Dendritic cell treated with granulocyte-macrophage colony-stimulating factor and Interleukin-4, amounts not matched to agents 40 ng/mL and 50 ng/mL, for 4 days (primary cell): ENCODE measurements around the gene MISP.

Experiments used
- H3K27ac Mint-ChIP-seq: one replicate; pipeline ENCODE4 v1.8.0; 2022; ENCODE audit warnings: mild to moderate bottlenecking, mixed read lengths
- H3K27me3 Mint-ChIP-seq: one replicate; pipeline ENCODE4 v1.8.0; 2022; ENCODE audit warnings: mild to moderate bottlenecking, mixed read lengths
- H3K36me3 Mint-ChIP-seq: one replicate; pipeline ENCODE4 v1.8.0; 2022; ENCODE audit warnings: low read depth, mixed read lengths
- H3K4me1 Mint-ChIP-seq: one replicate; pipeline ENCODE4 v1.8.0; 2022; ENCODE audit warnings: low read depth, mixed read lengths
- H3K4me3 Mint-ChIP-seq: one replicate; pipeline ENCODE4 v1.8.0; 2022; ENCODE audit warnings: mild to moderate bottlenecking, moderate library complexity, mixed read lengths
- H3K9me3 Mint-ChIP-seq: one replicate; pipeline ENCODE4 v1.8.0; 2022; ENCODE audit warnings: mixed read lengths
- intact Hi-C: fragments of 100-400 bp; cut with micrococcal nuclease; formaldehyde crosslinking; loops from one replicate; pipeline ENCODE4 v1.15.0; 2022

MISP gene

DNA sequence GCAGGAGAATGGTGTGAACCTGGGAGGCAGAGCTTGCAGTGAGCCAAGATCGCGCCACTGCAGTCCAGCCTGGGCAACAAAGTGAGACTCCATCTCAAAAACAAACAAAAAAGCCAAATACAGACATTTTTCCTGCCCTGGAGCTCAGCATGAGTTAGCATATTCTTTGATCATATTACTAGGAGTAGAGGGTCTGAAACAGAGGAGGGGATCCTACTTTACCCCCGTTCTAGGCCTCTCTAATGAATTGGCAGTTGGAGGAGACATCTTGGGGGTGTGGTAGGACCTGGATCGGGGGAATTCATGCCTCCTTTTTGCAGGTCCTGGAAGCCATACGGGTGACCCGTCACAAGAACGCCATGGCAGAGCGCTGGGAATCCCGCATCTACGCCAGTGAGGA lies 12.3 kb downstream of the MISP start:
- no peaks in the 10 kb centered on the region for H3K36me3 Mint-ChIP-seq
- H3K27ac Mint-ChIP-seq = no peak overlapping the region
- no peaks in the 10 kb centered on the region for H3K4me1 Mint-ChIP-seq
- H3K27me3 Mint-ChIP-seq = peaks cover 29% of the 10 kb centered on the region
- H3K4me3 Mint-ChIP-seq = no peak overlapping the region
- intact Hi-C loops = no loop called here
- H3K9me3 Mint-ChIP-seq = peaks cover 8% of the 10 kb centered on the region

DNA sequence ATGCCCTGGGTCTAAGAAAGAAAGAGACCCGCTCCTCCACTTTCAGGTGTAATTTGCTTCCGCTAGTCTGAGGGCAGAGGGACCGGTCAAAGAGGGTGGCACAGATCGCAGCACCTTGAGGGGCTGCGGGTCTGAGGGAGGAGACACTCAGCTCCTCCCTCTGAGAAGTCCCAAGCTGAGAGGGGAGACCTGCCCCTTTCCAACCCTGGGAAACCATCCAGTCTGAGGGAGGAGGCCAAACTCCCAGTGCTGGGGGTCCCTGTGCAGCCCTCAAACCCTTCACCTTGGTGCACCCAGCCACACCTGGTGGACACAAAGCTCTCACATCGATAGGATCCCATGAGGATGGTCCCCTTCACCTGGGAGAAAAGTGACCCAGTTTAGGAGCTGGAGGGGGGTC lies 13.0 kb downstream of the MISP start:
- H3K27me3 Mint-ChIP-seq = peaks cover 26% of the 10 kb centered on the region
- no peaks in the 10 kb centered on the region for H3K4me1 Mint-ChIP-seq
- no peak overlapping the region for H3K4me3 Mint-ChIP-seq
- no peak overlapping the region for H3K27ac Mint-ChIP-seq
- no peaks in the 10 kb centered on the region for H3K36me3 Mint-ChIP-seq
- intact Hi-C loops = no loop called here
- peaks cover under 1% of the 10 kb centered on the region for H3K9me3 Mint-ChIP-seq

DNA sequence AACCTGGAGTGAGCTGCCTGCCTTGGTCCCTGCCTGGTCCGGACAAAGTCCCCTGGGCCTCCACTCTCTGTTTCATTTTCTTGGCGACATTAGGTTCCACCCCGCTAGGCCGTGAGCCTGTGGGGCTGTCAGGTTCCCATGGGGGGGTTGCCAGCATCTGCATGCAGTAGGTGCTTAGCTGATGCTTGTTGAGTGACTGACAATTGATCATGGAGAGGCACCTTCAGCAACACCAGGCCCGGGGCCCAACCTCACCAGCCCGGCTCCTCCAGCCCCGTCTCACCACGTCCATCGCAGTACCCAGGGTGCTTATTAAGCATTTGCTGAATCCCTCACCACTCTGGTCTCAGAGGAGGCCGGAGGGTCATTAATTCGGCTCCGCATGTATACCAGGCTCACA lies 13.4 kb downstream of the MISP start:
- Mint-ChIP-seq H3K36me3 (no peaks in the 10 kb centered on the region), H3K4me1 (no peaks in the 10 kb centered on the region), H3K27me3 (peaks cover 26% of the 10 kb centered on the region), H3K9me3 (no peaks in the 10 kb centered on the region), H3K27ac (no peak overlapping the region), H3K4me3 (no peak overlapping the region)
- intact Hi-C loops = no loop called here

DNA sequence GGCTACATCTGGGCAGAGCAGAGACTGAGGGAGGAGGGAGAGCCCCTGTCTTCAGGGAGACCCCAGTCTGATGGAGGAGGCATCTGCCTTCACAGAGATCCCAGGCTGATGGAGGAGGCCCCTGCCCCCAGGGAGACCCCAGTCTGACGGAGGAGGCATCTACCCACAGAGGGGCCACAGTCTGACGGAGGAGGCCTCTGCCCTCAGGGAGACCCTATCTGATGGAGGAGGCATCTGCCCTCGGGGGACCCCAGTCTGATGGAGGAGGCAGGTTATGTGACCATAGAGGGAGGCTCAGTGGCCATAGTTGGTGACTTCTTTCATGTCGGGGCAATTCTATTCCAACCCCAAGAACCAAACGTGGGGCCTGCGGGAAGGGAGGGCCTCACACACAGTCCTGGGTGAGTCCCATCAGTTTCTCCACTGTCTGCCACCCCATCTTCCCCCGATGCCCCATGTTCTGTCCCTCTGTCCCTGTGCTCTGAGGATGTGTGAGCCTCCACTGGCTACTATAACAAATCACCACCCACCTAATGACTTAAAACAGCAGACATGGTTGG lies 14.3 kb downstream of the MISP start:
- Mint-ChIP-seq H3K27ac (no peak overlapping the region), H3K9me3 (no peaks in the 10 kb centered on the region), H3K4me3 (no peak overlapping the region), H3K4me1 (peaks cover 1% of the 10 kb centered on the region), H3K36me3 (no peaks in the 10 kb centered on the region), H3K27me3 (peaks cover 23% of the 10 kb centered on the region)
- intact Hi-C loops = no loop called here

DNA sequence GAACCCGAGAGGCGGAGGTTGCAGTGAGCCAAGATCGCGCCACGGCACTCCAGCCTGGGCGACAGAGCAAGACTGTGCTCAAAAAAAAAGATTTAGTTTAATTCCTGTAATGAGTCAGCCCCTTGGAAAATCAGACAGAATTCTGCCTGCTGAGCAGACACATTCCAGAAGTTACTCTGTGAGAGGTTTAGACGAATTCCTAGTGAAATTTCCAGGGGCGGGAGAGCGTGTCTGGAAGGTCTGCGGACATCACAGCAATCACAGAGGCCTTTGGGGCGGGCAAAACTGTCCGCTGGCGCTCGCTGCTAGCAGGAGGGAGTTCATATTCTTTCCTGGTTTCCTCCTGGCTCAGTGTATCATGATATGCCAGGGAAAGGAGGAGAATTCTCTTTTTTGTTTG lies 17.5 kb downstream of the MISP start:
- Mint-ChIP-seq H3K9me3 (no peaks in the 10 kb centered on the region), H3K27ac (no peak overlapping the region), H3K36me3 (no peaks in the 10 kb centered on the region), H3K27me3 (peaks cover 19% of the 10 kb centered on the region), H3K4me3 (no peak overlapping the region), H3K4me1 (peaks cover 5% of the 10 kb centered on the region)
- intact Hi-C loops = no loop called here

DNA sequence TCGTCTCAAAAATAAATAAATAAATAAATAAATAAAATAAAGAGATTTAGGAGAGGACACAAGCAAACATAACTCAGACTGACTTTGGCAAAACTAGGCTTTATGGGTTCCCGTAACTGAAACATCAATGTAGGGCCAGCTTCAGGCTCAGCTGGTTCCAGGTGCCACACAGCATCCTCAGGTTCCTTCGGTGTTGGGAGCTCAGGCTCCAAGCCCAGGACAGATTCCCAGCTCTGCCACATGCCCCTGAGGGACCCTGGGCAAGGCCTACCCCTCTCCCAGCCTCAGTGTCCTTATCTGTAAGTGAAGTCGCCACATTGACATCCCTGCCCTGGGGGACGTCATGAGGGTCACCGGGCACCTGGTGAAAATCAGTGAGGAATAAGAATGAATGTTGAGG lies 18.7 kb downstream of the MISP start:
- intact Hi-C loops = loop anchor here (2.0 kb wide), 1 partner anchor 151 kb away; no protein-coding TSS in a partner anchor
- Mint-ChIP-seq H3K36me3 (no peaks in the 10 kb centered on the region), H3K27ac (no peak overlapping the region), H3K4me3 (no peak overlapping the region), H3K4me1 (peaks cover 5% of the 10 kb centered on the region), H3K27me3 (peaks cover 19% of the 10 kb centered on the region), H3K9me3 (no peaks in the 10 kb centered on the region)

DNA sequence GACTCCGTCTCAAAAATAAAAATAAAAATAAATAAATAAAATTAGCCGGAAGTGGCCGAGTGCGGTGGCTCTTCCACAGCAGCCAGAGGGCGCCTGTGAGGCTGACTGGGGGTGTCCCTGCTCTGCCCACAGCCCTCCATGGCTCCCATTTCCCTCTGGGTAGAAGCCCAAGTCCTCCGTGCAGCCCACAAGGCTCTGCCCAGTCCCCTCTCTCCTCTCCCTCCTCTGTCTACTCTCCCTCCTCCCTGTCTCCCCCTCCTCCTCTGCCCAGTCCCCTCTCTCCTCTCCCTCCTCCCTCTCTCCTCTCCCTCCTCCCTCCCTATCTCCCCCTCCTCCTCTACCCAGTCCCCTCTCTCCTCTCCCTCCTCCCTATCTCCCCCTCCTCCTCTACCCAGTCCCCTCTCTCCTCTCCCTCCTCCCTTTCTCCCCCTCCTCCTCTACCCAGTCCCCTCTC lies 20.4 kb downstream of the MISP start:
- Mint-ChIP-seq H3K4me3 (no peak overlapping the region), H3K4me1 (peaks cover 5% of the 10 kb centered on the region), H3K9me3 (no peaks in the 10 kb centered on the region), H3K36me3 (no peaks in the 10 kb centered on the region), H3K27ac (peak overlapping the region; percentile 20), H3K27me3 (peaks cover 18% of the 10 kb centered on the region)
- intact Hi-C loops = loop anchor here (2.0 kb wide), 1 partner anchor 149 kb away; no protein-coding TSS in a partner anchor

DNA sequence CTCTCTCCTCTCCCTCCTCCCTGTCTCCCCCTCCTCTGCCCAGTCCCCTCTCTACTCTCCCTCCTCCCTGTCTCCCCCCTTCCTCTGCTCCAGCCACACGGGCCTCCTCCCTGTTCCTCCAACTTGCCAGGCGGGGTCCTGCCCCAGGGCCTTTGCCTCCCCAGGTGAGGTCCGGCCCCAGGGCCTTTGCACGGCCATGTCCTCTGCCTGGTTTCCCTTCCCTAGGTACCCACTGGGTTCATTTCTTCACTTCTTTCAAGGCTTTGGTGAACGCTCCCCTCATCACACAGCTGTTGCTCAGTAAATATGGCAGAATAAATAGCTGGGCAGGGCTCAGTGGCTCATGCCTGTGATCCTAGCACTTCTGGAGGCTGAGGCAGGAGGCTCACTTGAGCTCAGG lies 21.2 kb downstream of the MISP start:
- intact Hi-C loops = no loop called here
- Mint-ChIP-seq H3K4me1 (peaks cover 5% of the 10 kb centered on the region), H3K36me3 (no peaks in the 10 kb centered on the region), H3K4me3 (no peak overlapping the region), H3K27me3 (peaks cover 18% of the 10 kb centered on the region), H3K9me3 (no peaks in the 10 kb centered on the region), H3K27ac (no peak overlapping the region)

DNA sequence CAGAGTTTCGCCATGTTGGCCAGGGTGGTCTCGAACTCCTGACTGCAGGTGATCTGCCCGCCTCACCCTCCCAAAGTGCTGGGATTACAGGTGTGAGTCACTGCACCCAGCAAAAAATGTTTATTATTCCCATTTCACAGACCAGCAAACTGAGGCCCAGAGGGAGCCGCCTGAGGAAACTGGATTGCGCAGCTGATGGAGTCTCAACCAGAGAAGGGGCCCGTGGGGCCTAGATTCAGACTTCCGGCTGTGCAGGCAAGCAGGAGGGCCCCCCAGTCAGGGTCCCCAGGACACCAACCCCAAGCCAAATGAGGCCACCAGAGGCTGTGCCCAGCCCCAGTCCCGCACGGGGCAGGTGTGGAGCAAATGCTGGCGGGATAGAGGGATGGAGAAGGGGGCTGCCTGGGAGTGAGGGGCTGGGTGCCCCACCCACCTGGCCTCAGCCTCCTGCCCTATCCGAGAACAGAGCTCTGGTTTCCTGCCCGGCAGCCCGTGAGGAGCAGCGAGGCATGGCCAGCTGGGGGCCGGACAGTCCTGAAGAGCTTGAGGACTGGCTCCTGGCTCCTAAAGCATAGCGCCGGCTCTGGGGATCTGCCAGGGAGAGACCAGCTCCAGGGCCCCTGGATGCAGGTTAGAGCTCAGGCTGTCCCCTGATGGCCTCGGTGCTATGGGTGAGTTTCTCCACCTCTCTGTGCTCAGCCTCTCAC lies 22.0 kb downstream of the MISP start:
- Mint-ChIP-seq H3K36me3 (no peaks in the 10 kb centered on the region), H3K9me3 (no peaks in the 10 kb centered on the region), H3K4me3 (no peak overlapping the region), H3K27ac (no peak overlapping the region), H3K4me1 (peaks cover 5% of the 10 kb centered on the region), H3K27me3 (peaks cover 17% of the 10 kb centered on the region)
- intact Hi-C loops = no loop called here

DNA sequence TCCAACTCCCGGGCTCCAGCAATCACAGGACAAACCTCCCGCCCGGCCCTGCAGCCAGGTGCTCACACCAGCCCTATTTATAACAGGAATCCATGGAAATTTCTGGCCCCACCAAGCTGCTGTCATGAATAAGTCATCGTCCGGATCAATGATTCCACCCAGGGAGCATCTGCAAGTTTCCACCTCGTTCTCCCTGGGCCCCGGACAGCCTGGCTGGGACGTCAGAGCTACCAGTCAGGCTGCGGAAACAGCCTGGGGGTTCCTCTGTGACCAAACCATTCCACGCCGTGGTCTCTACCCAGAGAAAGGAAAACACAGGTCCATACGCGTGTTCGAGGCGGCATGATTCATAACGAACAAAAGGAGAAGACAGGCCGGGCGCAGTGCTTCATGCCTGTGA lies 25.6 kb downstream of the MISP start:
- H3K9me3 Mint-ChIP-seq = no peaks in the 10 kb centered on the region
- H3K36me3 Mint-ChIP-seq = no peaks in the 10 kb centered on the region
- no peaks in the 10 kb centered on the region for H3K4me1 Mint-ChIP-seq
- intact Hi-C loops = no loop called here
- H3K27ac Mint-ChIP-seq = no peak overlapping the region
- H3K4me3 Mint-ChIP-seq = no peak overlapping the region
- H3K27me3 Mint-ChIP-seq = peaks cover 34% of the 10 kb centered on the region

DNA sequence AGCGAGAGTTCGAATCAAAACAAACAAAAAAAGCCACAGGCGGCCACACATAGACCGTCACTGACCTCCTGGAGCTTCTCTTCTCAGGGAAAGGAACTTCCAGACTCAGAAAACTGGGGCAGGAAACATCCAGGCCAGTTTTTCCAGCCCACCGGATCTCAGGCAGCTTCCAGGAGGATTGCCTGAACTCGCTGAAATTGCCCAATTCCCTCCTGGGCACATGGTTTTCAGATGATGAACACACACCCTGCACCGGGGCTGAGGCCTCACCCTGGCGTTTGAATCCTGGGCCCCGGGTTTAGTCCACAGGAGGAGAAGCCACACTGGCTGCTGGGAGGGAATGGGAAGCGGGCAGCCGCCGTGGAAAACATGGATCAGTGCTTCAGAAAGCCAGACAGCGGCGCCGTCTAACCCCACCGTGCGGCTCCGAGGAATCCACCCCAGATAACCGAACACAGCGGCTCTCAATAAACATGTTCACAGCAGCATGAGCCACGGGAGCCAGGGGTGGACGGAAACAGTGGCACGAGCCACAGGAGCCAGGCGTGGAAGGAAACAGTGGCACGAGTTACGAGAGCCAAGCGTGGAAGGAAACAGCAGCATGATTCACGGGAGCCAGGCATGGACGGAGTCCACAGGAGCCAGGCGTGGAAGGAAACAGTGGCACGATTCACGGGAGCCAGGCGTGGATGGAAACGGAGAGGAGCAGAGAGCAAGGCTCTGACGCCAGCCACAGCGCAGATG lies 28.2 kb downstream of the MISP start:
- intact Hi-C loops = no loop called here
- Mint-ChIP-seq H3K27ac (no peak overlapping the region), H3K9me3 (no peaks in the 10 kb centered on the region), H3K4me1 (no peaks in the 10 kb centered on the region), H3K36me3 (no peaks in the 10 kb centered on the region), H3K4me3 (no peak overlapping the region), H3K27me3 (peaks cover 47% of the 10 kb centered on the region)

DNA sequence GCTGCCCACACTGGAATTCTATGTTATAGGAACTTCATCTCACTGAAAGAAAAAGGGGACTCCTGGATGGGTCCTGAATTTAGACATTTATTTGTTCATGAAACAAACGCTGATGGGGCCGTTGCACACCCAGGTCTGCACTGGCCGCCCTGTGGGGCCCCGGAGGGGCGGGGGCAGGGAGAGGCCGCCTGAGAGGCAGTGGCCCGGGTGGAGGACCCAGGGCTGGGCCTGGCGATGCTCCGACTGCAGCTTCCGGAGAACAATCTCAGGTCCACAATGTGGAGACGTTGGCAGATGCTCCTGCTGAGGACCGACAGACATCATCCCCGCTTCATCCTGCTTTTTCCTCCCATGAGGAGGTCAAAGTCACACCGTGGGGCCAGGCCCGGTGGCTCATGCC lies 30.0 kb downstream of the MISP start:
- Mint-ChIP-seq H3K36me3 (no peaks in the 10 kb centered on the region), H3K4me3 (no peak overlapping the region), H3K4me1 (no peaks in the 10 kb centered on the region), H3K9me3 (no peaks in the 10 kb centered on the region), H3K27ac (no peak overlapping the region), H3K27me3 (peaks cover 51% of the 10 kb centered on the region)
- intact Hi-C loops = no loop called here

DNA sequence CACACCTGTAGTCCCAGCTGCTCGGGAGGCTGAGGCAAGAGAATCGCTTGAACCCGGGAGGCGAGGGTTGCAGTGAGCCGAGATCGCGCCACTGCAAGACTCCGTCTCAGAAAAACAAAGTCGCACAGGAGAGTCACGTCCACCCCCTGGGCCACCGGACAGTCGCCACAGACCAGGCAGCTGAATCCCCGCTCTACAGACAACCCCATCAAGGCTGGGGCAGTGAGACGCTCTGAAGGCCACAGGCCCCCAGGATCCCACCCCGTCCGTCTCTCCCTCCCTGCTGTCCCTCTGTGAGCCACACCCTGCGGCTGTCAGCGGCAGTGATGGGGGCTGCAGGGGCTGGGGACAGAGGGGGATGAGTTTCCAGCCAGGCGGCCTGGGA lies 30.9 kb downstream of the MISP start:
- peaks cover 46% of the 10 kb centered on the region for H3K27me3 Mint-ChIP-seq
- H3K36me3 Mint-ChIP-seq = no peaks in the 10 kb centered on the region
- no peaks in the 10 kb centered on the region for H3K9me3 Mint-ChIP-seq
- intact Hi-C loops = no loop called here
- no peaks in the 10 kb centered on the region for H3K4me1 Mint-ChIP-seq
- no peak overlapping the region for H3K27ac Mint-ChIP-seq
- no peak overlapping the region for H3K4me3 Mint-ChIP-seq

DNA sequence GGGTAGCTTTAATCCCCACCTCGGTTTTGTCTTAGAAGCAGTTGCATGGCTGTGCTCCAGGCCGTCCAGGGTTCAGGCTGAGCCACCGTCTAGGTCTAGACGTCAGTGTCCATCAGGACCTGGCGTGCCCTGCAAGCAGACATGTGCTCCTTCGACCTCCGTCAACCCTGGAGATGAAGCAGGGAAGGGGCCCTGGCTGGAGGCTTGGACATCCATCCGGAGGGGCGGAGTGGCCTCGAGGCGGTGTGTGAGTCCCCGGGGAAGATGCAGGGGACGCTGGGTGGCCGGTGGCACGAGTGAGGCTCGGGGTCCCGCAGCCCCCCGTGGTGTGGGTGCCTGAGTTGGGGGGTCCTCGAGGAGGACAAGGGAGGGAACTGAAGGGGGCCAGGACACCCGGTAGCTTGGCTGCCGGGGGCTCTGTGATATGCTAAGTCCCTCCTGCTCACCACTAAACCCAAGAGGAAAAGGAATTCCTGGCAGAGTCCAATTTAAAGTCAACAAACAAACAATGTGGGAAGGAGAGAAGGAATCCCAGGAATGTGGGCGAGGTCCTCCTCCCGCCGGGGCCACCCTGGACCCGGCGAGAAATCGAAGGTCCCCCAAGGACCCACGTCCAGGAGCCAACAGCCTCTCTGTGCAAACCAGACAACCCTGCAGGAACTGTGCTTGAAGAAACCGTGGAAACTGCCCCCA lies 31.4 kb downstream of the MISP start:
- Mint-ChIP-seq H3K27ac (no peak overlapping the region), H3K4me3 (no peak overlapping the region), H3K4me1 (no peaks in the 10 kb centered on the region), H3K27me3 (peaks cover 46% of the 10 kb centered on the region), H3K36me3 (no peaks in the 10 kb centered on the region), H3K9me3 (no peaks in the 10 kb centered on the region)
- intact Hi-C loops = no loop called here
